Glutamatergic neuron (in vitro differentiated cells): ENCODE results near the gene MGAT5B. TPM values are rescaled to one million over a fixed set of nuclear protein-coding genes. Genes with fewer than 3 reads are reported as not detected.

Experiments
- DNase-seq: peaks from one replicate; pipeline ENCODE4 v3.0.0; 2022
- H3K27ac Mint-ChIP-seq: one replicate; pipeline ENCODE4 v1.8.0; 2020; ENCODE audit warnings: mild to moderate bottlenecking, mixed read lengths, inconsistent platforms; ENCODE audit not compliant: unreplicated experiment
- H3K27me3 Mint-ChIP-seq: one replicate; pipeline ENCODE4 v1.8.0; 2020; ENCODE audit warnings: mild to moderate bottlenecking, moderate library complexity, mixed read lengths, inconsistent platforms; ENCODE audit not compliant: unreplicated experiment
- H3K36me3 Mint-ChIP-seq: one replicate; pipeline ENCODE4 v1.8.0; 2020; ENCODE audit warnings: mild to moderate bottlenecking, mixed read lengths, inconsistent platforms; ENCODE audit not compliant: unreplicated experiment
- H3K4me1 Mint-ChIP-seq: one replicate; pipeline ENCODE4 v1.8.0; 2020; ENCODE audit warnings: mild to moderate bottlenecking, low read depth, mixed read lengths, inconsistent platforms; ENCODE audit not compliant: unreplicated experiment
- H3K4me3 Mint-ChIP-seq: one replicate; pipeline ENCODE4 v1.8.0; 2020; ENCODE audit warnings: mild to moderate bottlenecking, mixed read lengths, inconsistent platforms; ENCODE audit not compliant: unreplicated experiment
- H3K9me3 Mint-ChIP-seq: one replicate; pipeline ENCODE4 v1.8.0; 2020; ENCODE audit warnings: mild to moderate bottlenecking, moderate library complexity, mixed read lengths, inconsistent platforms; ENCODE audit not compliant: unreplicated experiment
- total RNA-seq: library from RNA; stranded (reverse); fragmentation: NEBNext Ultra II Directional; extraction: Animal tissue kit (Norgen Biotek cat#: 25700); gene quantifications from one replicate; pipeline ENCODE4 v1.2.1, GENCODE V29; 2021; ENCODE audit not compliant: unreplicated experiment
- TF ChIP-seq, protein P1 (sequence below): fragments of 200-600 bp; sonication (generic); IDR thresholded peaks from one replicate; pipeline ENCODE4 v1.5.0; 2021; ENCODE audit not compliant: partially characterized antibody, unreplicated experiment

Gene MGAT5B
- total RNA-seq, 1 donor from 2014 or later: 22.9 TPM

DNA sequence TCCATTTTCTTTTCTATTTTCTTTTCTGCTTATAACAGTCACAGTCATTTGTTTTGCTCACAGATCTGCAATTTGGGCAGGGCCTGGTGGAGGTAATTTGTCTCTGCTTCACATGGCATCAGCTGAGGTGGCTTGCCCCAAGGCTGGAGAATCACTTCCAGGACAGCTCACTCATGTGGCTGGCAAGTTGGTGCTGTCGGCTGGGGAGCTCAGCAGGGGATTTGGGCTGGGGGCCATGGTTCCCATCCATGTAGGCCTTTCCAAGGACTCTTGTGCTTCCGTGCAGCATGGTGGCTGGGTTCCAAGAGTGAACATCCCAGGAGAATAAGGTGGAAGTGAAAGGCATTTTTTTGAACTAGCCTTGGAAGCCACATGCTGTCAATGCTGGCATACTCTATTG lies 85.7 kb downstream of the MGAT5B start:
- TF ChIP-seq, protein P1, sequence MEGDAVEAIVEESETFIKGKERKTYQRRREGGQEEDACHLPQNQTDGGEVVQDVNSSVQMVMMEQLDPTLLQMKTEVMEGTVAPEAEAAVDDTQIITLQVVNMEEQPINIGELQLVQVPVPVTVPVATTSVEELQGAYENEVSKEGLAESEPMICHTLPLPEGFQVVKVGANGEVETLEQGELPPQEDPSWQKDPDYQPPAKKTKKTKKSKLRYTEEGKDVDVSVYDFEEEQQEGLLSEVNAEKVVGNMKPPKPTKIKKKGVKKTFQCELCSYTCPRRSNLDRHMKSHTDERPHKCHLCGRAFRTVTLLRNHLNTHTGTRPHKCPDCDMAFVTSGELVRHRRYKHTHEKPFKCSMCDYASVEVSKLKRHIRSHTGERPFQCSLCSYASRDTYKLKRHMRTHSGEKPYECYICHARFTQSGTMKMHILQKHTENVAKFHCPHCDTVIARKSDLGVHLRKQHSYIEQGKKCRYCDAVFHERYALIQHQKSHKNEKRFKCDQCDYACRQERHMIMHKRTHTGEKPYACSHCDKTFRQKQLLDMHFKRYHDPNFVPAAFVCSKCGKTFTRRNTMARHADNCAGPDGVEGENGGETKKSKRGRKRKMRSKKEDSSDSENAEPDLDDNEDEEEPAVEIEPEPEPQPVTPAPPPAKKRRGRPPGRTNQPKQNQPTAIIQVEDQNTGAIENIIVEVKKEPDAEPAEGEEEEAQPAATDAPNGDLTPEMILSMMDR: no peak
- Mint-ChIP-seq H3K4me1 (peaks cover 23% of the 10 kb centered on the region), H3K4me3 (no peak overlapping the region), H3K9me3 (peaks cover 3% of the 10 kb centered on the region), H3K36me3 (no peaks in the 10 kb centered on the region), H3K27ac (no peak overlapping the region), H3K27me3 (no peaks in the 10 kb centered on the region)
- DNase-seq: no peak

DNA sequence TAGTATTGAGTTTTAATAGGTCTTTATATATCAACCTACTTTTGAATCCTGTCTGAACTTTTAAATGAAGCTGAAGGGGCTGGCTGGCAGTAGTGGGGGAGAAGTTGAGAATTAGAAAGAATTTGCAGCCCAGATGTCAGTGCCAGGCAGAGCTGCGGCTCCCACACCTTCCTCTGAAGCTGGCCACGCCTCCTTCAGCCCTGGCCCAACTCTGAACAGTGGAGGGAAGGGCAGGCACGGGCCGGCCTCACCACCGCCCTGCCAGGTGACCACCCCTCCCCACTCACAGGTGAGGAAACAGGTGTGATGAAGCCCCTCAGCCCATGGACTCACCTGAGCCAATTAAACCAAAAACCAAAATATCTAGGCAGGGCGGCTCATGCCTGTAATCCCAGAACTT lies 87.0 kb downstream of the MGAT5B start:
- Mint-ChIP-seq H3K4me1 (peaks cover 22% of the 10 kb centered on the region), H3K27ac (no peak overlapping the region), H3K27me3 (no peaks in the 10 kb centered on the region), H3K36me3 (no peaks in the 10 kb centered on the region), H3K9me3 (peaks cover 3% of the 10 kb centered on the region), H3K4me3 (no peak overlapping the region)
- no peak for DNase-seq
- TF ChIP-seq, protein P1: no peak

DNA sequence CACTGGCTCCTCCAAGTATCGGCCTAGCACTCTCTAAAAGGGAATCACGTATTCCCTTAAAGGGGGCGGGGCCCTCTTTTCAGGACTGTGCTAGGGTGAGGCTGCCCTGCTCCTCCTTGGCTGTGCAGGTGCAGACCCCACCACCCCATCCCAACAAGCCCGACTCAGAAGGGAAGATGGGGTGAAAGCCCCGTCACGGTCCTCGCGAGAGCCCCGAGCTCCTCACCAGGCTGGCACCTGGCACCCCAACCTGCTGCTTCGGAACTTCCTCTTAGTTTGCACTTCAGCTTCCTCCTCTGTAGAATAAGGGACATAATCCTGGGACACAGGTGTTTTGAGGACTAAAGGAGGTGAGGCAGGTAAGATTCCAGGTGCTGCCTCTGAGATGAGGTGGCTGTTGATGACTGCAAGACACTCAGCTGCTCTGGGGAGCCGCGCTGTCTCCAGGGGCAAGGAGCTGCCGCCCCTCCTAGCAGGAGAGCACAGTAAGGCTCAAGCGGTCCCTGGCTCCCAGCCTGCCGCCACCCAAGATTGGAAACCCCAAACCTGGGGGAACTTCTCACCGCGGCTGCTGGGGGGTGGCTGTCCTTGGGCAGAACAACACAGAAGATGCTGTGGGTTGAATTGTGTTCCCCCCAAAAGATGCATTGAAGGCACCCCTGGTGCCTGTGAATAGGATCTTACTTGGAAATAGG lies 88.8 kb downstream of the MGAT5B start:
- peak overlapping the region; percentile 75 for H3K4me3 Mint-ChIP-seq

DNA sequence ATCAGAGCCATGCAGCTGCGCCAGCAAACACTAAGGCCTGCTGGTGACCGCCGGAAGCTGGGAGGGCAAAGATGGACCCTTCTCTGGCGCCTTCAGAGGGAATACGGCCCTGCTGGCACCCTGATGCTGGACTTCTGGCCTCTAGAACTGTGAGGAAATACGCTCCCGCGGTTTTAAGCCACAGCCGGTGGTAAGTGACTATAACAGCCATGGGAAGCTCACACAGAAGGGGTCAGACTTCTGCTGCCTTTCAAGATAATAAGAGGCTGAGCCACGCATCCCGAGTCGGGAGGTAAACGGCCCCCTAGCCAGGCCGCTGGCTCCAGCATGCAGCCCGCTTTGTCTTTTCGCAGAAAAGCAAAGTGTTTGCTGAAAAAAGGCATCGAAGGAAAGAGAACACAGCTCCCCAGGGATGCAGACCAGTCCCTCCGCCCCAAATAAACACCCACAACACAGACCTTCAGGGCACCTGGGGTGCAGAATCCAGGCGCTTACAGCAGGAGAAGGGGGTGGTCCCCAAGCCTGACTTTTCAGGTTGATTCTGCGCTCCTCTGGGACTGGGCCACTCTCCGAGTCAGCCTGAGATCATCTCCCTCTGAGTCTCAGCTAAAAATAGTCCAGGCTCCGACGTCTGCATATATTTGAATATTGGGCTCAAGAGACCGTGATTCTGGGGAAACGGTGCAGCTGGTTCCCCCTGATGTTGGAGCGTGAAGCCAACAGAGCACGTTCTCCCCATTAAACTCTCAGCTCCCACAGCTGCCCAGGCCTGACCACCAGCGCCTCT lies 89.7 kb downstream of the MGAT5B start:
- peak overlapping the region; percentile 72 for H3K27ac Mint-ChIP-seq
- peak overlapping the region; percentile 75 for H3K4me3 Mint-ChIP-seq
- no peak for DNase-seq
- peaks cover 5% of the 10 kb centered on the region for H3K9me3 Mint-ChIP-seq
- TF ChIP-seq, protein P1: no peak
- no peaks in the 10 kb centered on the region for H3K36me3 Mint-ChIP-seq
- H3K27me3 Mint-ChIP-seq: peaks cover 2% of the 10 kb centered on the region
- H3K4me1 Mint-ChIP-seq: peaks cover 18% of the 10 kb centered on the region

More for the DNA sequence above, 88.8 kb downstream of the MGAT5B start:
- H3K4me1 Mint-ChIP-seq: peaks cover 18% of the 10 kb centered on the region
- TF ChIP-seq, protein P1: no peak
- H3K27ac Mint-ChIP-seq: peak overlapping the region; percentile 72
- H3K36me3 Mint-ChIP-seq: no peaks in the 10 kb centered on the region
- peaks cover 3% of the 10 kb centered on the region for H3K9me3 Mint-ChIP-seq
- no peaks in the 10 kb centered on the region for H3K27me3 Mint-ChIP-seq
- DNase-seq: no peak

DNA sequence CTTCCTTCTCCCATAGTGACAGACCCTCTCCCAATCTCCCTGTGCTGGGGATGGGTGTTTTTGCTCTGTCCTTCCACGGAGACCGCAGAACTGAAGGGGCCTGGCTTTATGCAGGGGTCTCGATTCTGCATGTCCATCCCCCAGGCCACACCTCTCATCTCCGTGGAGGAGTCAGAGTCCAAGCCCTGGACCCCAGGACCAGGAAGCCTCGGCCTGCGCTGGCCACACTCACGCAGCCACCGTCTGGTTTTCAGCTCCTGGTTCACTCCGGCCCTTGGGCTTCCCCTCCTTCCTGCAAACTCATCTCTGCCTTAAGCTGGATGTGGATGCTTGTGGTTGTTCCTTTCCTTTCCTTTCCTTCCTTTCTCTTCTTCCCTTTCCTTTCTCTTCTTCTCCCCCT lies 90.8 kb downstream of the MGAT5B start:
- DNase-seq: no peak
- Mint-ChIP-seq H3K27ac (peak overlapping the region; percentile 29), H3K4me1 (peaks cover 18% of the 10 kb centered on the region), H3K36me3 (no peaks in the 10 kb centered on the region), H3K27me3 (peaks cover 2% of the 10 kb centered on the region), H3K9me3 (peaks cover 7% of the 10 kb centered on the region), H3K4me3 (peak overlapping the region; percentile 21)
- TF ChIP-seq, protein P1: no peak
